Astrocyte (in vitro differentiated cells and primary cell): ENCODE results near the gene UQCRH.

Experiments used
- CTCF ChIP-seq: IDR thresholded peaks from 2 replicates; pipeline ENCODE4 v1.5.1; 2011; ENCODE audit warnings: low read depth, mild to moderate bottlenecking, inconsistent platforms, low read length, moderate library complexity; ENCODE audit not compliant: insufficient read depth
- EZH2 ChIP-seq: IDR thresholded peaks from 2 replicates; pipeline ENCODE4 v1.6.1; 2012; ENCODE audit warnings: mild to moderate bottlenecking, low read length, inconsistent platforms; ENCODE audit not compliant: insufficient read depth

DNA sequence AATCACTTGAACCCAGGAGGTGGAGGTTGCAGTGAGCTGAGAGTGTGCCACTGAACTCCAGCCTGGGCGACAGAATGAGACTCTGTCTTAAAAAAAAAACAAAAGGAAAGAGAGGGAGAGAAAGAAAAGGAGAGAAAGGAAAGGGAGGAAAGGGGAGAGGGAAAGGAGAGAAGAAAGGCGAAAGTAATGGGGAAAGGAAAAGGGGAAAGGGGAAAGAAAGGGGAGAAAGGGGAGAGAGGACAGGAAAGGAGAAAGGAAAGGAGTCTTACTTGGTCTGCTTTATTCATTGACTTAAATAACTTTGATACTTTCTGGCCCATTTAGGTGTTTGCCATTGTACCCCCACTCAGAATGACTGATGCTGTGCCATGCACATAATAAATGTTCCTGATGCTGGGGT, 48.9 kb downstream of the UQCRH start:
- TF ChIP-seq CTCF (no peak), EZH2 (no peak)
